ENCODE results near the gene GPR162. TPM values are rescaled to one million over a fixed set of nuclear protein-coding genes. Genes with fewer than 3 reads are reported as not detected.

Gene GPR162
- total RNA-seq, 1 experiment from 2014 or later: 2.3 TPM

GRCh38 chr12:6817098-6817497, 4.5 kb upstream of the GPR162 start:
- Histone ChIP-seq H3K9me2 (ENCODE audit: insufficient read depth) (no peaks in the 10 kb centered on the region), H3K27ac (ENCODE audit: low read depth, low read length) (no peak overlapping the region), H2AFZ (ENCODE audit: low read depth, low read length, poor library complexity, severe bottlenecking) (no peak overlapping the region), H3K4me1 (ENCODE audit: control insufficient read depth in 1 of 2, insufficient read depth in 2 of 2, low read length in 2 of 2) (peaks cover 10 to 15% of the 10 kb centered on the region in 2 experiments), H3K36me3 (ENCODE audit: control insufficient read depth in 1 of 2, insufficient read depth in 2 of 2, low read length in 2 of 2) (no peaks in the 10 kb centered on the region), H3K4me3 (replicated peaks in 1 of 2; ENCODE audit: low read depth in 1 of 2, low read length in 2 of 2) (no peak overlapping the region), H4K20me1 (ENCODE audit: insufficient read depth) (no peaks in the 10 kb centered on the region), H3K4me2 (ENCODE audit: low read length) (no peak overlapping the region), H3K79me2 (ENCODE audit: insufficient read depth, low read length) (no peaks in the 10 kb centered on the region), H3K9me3 (ENCODE audit: control insufficient read depth in 1 of 2, insufficient read depth in 1 of 2, low read depth in 1 of 2, low read length in 2 of 2) (no peaks in the 10 kb centered on the region), H3K27me3 (ENCODE audit: insufficient read depth, low read length) (peaks cover 1% of the 10 kb centered on the region; the same call in 1 of the 2 replicates), H3K9ac (ENCODE audit: low read length) (no peak overlapping the region)
- POLR2A ChIA-PET: no interaction called here
- DNase-seq (ENCODE audit: low read depth, low spot score) (no peak), ATAC-seq (no peak)
- RAD21 ChIA-PET (ENCODE audit: low non-redundant PET in 1 of 2, low total read pairs in 2 of 2, uncharacterized antibody in 2 of 2, unreplicated experiment in 2 of 2): no interaction called here
- intact Hi-C loops (cut with micrococcal nuclease): no loop called here
- BruUV-seq (replicated peaks): no TSS peak
- CTCF ChIA-PET: no interaction called here
- TF ChIP-seq, protein P1, sequence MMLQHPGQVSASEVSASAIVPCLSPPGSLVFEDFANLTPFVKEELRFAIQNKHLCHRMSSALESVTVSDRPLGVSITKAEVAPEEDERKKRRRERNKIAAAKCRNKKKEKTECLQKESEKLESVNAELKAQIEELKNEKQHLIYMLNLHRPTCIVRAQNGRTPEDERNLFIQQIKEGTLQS (IDR thresholded peaks at IDR 0.05): no peak
- TF ChIP-seq EZH2phosphoT487 (IDR thresholded peaks at IDR 0.05; ENCODE audit: borderline replicate concordance) (no peak), JUND (IDR thresholded peaks at IDR 0.05) (no peak), POLR2AphosphoS5 (IDR thresholded peaks at IDR 0.05; ENCODE audit: low read depth, low read length) (no peak), POLR2A (IDR thresholded peaks at IDR 0.05; ENCODE audit: borderline replicate concordance, extremely low read depth, insufficient read depth, insufficient read length) (no peak), ZFX (IDR thresholded peaks at IDR 0.05) (no peak)
- TF ChIP-seq, protein P2, sequence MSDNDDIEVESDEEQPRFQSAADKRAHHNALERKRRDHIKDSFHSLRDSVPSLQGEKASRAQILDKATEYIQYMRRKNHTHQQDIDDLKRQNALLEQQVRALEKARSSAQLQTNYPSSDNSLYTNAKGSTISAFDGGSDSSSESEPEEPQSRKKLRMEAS (IDR thresholded peaks at IDR 0.05): no peak

GRCh38 chr12:6817662-6818157, 3.9 kb upstream of the GPR162 start:
- Histone ChIP-seq H3K9me3 (ENCODE audit: control insufficient read depth in 1 of 2, insufficient read depth in 1 of 2, low read depth in 1 of 2, low read length in 2 of 2) (no peaks in the 10 kb centered on the region), H4K20me1 (ENCODE audit: insufficient read depth) (no peaks in the 10 kb centered on the region), H3K9me2 (ENCODE audit: insufficient read depth) (no peaks in the 10 kb centered on the region), H3K36me3 (ENCODE audit: control insufficient read depth in 1 of 2, insufficient read depth in 2 of 2, low read length in 2 of 2) (no peaks in the 10 kb centered on the region), H3K79me2 (ENCODE audit: insufficient read depth, low read length) (no peaks in the 10 kb centered on the region), H3K4me1 (ENCODE audit: control insufficient read depth in 1 of 2, insufficient read depth in 2 of 2, low read length in 2 of 2) (peaks cover 13 to 20% of the 10 kb centered on the region in 2 experiments), H3K27ac (ENCODE audit: low read depth, low read length) (no peak overlapping the region), H3K9ac (ENCODE audit: low read length) (no peak overlapping the region), H3K27me3 (ENCODE audit: insufficient read depth, low read length) (peaks cover 6% of the 10 kb centered on the region; the same call in 1 of the 2 replicates), H3K4me2 (ENCODE audit: low read length) (no peak overlapping the region), H3K4me3 (replicated peaks in 1 of 2; ENCODE audit: low read depth in 1 of 2, low read length in 2 of 2) (no peak overlapping the region), H2AFZ (ENCODE audit: low read depth, low read length, poor library complexity, severe bottlenecking) (no peak overlapping the region)
- intact Hi-C loops (cut with micrococcal nuclease): no loop called here
- ChIA-PET CTCF (no interaction called here), POLR2A (no interaction called here), RAD21 (ENCODE audit: low non-redundant PET in 1 of 2, low total read pairs in 2 of 2, uncharacterized antibody in 2 of 2, unreplicated experiment in 2 of 2) (no interaction called here)
- no peak for ATAC-seq
- DNase-seq (ENCODE audit: low read depth, low spot score): no peak
- no peak for TF ChIP-seq RAD21 (IDR thresholded peaks at IDR 0.05; ENCODE audit: low read depth)
- no peak for TF ChIP-seq CEBPB (IDR thresholded peaks at IDR 0.05; ENCODE audit: low read depth)
- TF ChIP-seq, protein P2 (IDR thresholded peaks at IDR 0.05): no peak
- no peak for TF ChIP-seq CBX3 (IDR thresholded peaks at IDR 0.05; ENCODE audit: low read depth)
- no TSS peak for BruUV-seq (replicated peaks)

All from HCT116 (cell line).